Upper lobe of left lung (tissue), 6 donors: ENCODE measurements around the gene C1orf185. TPM values are rescaled to one million over a fixed set of nuclear protein-coding genes. Genes with fewer than 3 reads are reported as not detected.
"Not testable (repeated sequence)": the region's sequence is repeated elsewhere in the genome, so short reads cannot be mapped to it uniquely, and the experiment has no call there.

Experiments
- ATAC-seq, 2 donors: fragments of 200-7000 bp; cut with Tn5 transposase; one replicate each; pipeline ENCODE4 v1.9.1; 2022; ENCODE audit warnings: mild to moderate bottlenecking in 2 of 2, moderate library complexity in 2 of 2; ENCODE audit not compliant: low FRiP score in 2 of 2
- DNase-seq, 2 donors: peaks; one replicate each; pipeline ENCODE4 v3.0.0-alpha.2; 2019 to 2020
- H3K27ac ChIP-seq, 4 donors: fragments of 200-600 bp; sonication (generic); one replicate each; pipeline ENCODE4 v1.5.1; 2016 to 2019
- H3K27me3 ChIP-seq, 4 donors: fragments of 200-600 bp; sonication (generic); one replicate each; pipeline ENCODE4 v1.5.1; 2017 to 2019
- H3K36me3 ChIP-seq, 4 donors: fragments of 200-600 bp; sonication (generic); one replicate each; pipeline ENCODE4 v1.5.1; 2016 to 2019
- H3K4me1 ChIP-seq, 4 donors: fragments of 200-600 bp; sonication (generic); one replicate each; pipeline ENCODE4 v1.5.1; 2018 to 2019
- H3K4me3 ChIP-seq, 4 donors: fragments of 200-600 bp; sonication (generic); one replicate each; pipeline ENCODE4 v1.5.1; 2017 to 2019; ENCODE audit warnings: mild to moderate bottlenecking in 2 of 4, moderate library complexity in 1 of 4
- H3K9me3 ChIP-seq, 4 donors: fragments of 200-600 bp; sonication (generic); one replicate each; pipeline ENCODE4 v1.5.1; 2018 to 2019
- EP300 ChIP-seq, 4 donors: sonication (generic); formaldehyde crosslinking; IDR thresholded peaks; one replicate each; pipeline ENCODE4 v1.5.1; 2017; ENCODE audit warnings: antibody characterized with exemption in 4 of 4, control low read depth in 2 of 4
- POLR2A ChIP-seq, 4 donors: fragments of 450-650 bp; IDR thresholded peaks; one replicate each; pipeline ENCODE4 v1.5.1; 2016 to 2017; ENCODE audit warnings: antibody characterized with exemption in 4 of 4, mild to moderate bottlenecking in 2 of 4
- POLR2AphosphoS5 ChIP-seq, 2 donors: sonication (generic); formaldehyde crosslinking; IDR thresholded peaks; one replicate each; pipeline ENCODE4 v1.5.1; 2017; ENCODE audit warnings: antibody characterized with exemption in 2 of 2
- WGBS, 2 donors: methylation state at CpG; one replicate each; pipeline ENCODE4 v1.1.5; 2017 to 2018; 5-methylcytosine and 5-hydroxymethylcytosine counted together
- total RNA-seq, 6 donors: library from RNA; depleted of rRNA in 4 of 6; stranded (reverse); fragments of >200 nt in 4 of 6; gene quantifications; one replicate each; pipeline versions ENCODE4 v1.1.0 to v1.2.1, GENCODE V29; 2016 to 2021
- TF ChIP-seq, protein P1 (sequence below), 6 experiments: fragments of 450-650 bp in 4 of 6; fragments of 200-600 bp in 2 of 6; sonication (generic) in 2 of 6; IDR thresholded peaks; one replicate each; pipeline ENCODE4 v1.5.1; 2016 to 2019; ENCODE audit warnings: antibody characterized with exemption in 6 of 6
- donor health status: DM: no; HTN: no; CAD: no; lungs with moderate emphysema.
- donor health status: DM: no; HTN: yes; CAD: no; lungs with severe emphysema.

Gene C1orf185
- total RNA-seq, 6 donors from 2014 or later = not detected

- H3K27me3 ChIP-seq = no peaks in the 10 kb centered on the region
- no peaks in the 10 kb centered on the region for H3K4me1 ChIP-seq
- TF ChIP-seq POLR2A (IDR thresholded peaks at IDR 0.05) = no peak
- TF ChIP-seq, protein P1, sequence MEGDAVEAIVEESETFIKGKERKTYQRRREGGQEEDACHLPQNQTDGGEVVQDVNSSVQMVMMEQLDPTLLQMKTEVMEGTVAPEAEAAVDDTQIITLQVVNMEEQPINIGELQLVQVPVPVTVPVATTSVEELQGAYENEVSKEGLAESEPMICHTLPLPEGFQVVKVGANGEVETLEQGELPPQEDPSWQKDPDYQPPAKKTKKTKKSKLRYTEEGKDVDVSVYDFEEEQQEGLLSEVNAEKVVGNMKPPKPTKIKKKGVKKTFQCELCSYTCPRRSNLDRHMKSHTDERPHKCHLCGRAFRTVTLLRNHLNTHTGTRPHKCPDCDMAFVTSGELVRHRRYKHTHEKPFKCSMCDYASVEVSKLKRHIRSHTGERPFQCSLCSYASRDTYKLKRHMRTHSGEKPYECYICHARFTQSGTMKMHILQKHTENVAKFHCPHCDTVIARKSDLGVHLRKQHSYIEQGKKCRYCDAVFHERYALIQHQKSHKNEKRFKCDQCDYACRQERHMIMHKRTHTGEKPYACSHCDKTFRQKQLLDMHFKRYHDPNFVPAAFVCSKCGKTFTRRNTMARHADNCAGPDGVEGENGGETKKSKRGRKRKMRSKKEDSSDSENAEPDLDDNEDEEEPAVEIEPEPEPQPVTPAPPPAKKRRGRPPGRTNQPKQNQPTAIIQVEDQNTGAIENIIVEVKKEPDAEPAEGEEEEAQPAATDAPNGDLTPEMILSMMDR (IDR thresholded peaks at IDR 0.05) = no peak
- no peak for TF ChIP-seq POLR2AphosphoS5 (IDR thresholded peaks at IDR 0.05)
- TF ChIP-seq EP300 (IDR thresholded peaks at IDR 0.05) = no peak
- no peaks in the 10 kb centered on the region for H3K36me3 ChIP-seq
- ATAC-seq (no peak), DNase-seq (no peak)
- H3K4me3 ChIP-seq = no peak overlapping the region
- no peaks in the 10 kb centered on the region for H3K9me3 ChIP-seq
- WGBS, 2 donors = 70 to 86% methylated on average over 2 of the region's 2 CpGs
- no peak overlapping the region for H3K27ac ChIP-seq
Measured at GRCh38 chr1:51120629-51121028, 18.6 kb downstream of the C1orf185 start.

DNA sequence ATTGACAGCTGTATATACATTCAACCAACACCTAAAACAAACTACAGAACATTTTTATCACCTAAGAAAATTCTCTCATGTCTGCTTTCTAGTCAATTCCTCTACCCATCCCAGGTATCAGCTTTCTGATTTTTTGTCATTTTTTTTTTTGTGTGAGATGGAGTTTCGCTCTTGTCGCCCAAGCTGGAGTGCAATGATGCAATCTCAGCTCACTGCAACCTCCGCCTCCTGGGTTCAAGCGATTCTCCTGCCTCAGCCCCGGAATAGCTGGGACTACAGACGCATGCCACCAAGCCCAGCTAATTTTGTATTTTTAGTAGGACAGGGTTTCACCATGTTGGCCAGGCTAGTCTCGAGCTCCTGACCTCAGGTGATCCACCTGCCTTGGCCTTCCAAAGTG, 25.1 kb downstream of the C1orf185 start:
- H3K9me3 ChIP-seq, ATAC-seq, H3K27ac ChIP-seq, DNase-seq, H3K4me1 ChIP-seq, H3K36me3 ChIP-seq, H3K4me3 ChIP-seq, H3K27me3 ChIP-seq: not testable (repeated sequence)
- 84 to 89% methylated on average over 7 of the region's 7 CpGs for WGBS, 2 donors

- WGBS, 2 donors = 65 to 68% methylated on average over 3 of the region's 3 CpGs
- Histone ChIP-seq H3K27ac (no peak overlapping the region), H3K4me1 (no peaks in the 10 kb centered on the region), H3K4me3 (no peak overlapping the region), H3K9me3 (peaks cover 0 to 21% (median 17%) of the 10 kb centered on the region in 4 donors), H3K36me3 (no peaks in the 10 kb centered on the region), H3K27me3 (no peaks in the 10 kb centered on the region)
- ATAC-seq (no peak), DNase-seq (no peak)
- TF ChIP-seq, protein P1 (IDR thresholded peaks at IDR 0.05) = no peak
- TF ChIP-seq POLR2A (IDR thresholded peaks at IDR 0.05) (no peak), POLR2AphosphoS5 (IDR thresholded peaks at IDR 0.05) (no peak), EP300 (IDR thresholded peaks at IDR 0.05) (no peak)
Measured at GRCh38 chr1:51131185-51131584, 29.2 kb downstream of the C1orf185 start.

GRCh38 chr1:51133045-51133444, 31.0 kb downstream of the C1orf185 start:
- TF ChIP-seq POLR2AphosphoS5 (IDR thresholded peaks at IDR 0.05) (no peak), EP300 (IDR thresholded peaks at IDR 0.05) (no peak), POLR2A (IDR thresholded peaks at IDR 0.05) (no peak)
- TF ChIP-seq, protein P1 (IDR thresholded peaks at IDR 0.05) = no peak
- ATAC-seq (no peak), DNase-seq (no peak)
- H3K27ac ChIP-seq = no peak overlapping the region
- 82 to 94% methylated on average over 2 of the region's 2 CpGs for WGBS, 2 donors
- no peak overlapping the region for H3K4me3 ChIP-seq
- H3K36me3 ChIP-seq = no peaks in the 10 kb centered on the region
- no peaks in the 10 kb centered on the region for H3K4me1 ChIP-seq
- no peaks in the 10 kb centered on the region for H3K27me3 ChIP-seq
- H3K9me3 ChIP-seq = peaks cover 0 to 21% (median 17%) of the 10 kb centered on the region in 4 donors

DNA sequence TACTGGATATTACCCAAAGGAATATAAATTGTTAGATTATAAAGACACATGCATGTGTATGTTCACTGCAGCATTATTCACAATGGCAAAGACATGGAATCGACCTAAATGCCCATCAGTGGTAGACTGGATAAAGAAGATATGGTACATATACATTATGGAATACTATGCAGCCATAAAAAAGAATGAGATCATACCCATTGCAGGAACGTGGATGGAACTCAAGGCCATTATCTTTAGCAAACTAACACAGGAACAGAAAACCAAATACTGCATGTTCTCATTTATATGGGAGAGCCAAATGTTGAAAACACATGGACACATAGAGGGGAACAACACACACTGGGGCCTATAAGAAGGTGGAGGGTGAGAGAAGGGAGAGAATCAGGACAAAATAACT, 35.7 kb downstream of the C1orf185 start:
- not testable (repeated sequence) for DNase-seq, ATAC-seq, H3K27ac ChIP-seq, H3K4me1 ChIP-seq, H3K4me3 ChIP-seq, H3K27me3 ChIP-seq, H3K36me3 ChIP-seq
- H3K9me3 ChIP-seq = peaks cover 0 to 14% (median 13%) of the 10 kb centered on the region in 4 donors
- WGBS, 2 donors = 52 to 53% methylated on average over 2 of the region's 2 CpGs

DNA sequence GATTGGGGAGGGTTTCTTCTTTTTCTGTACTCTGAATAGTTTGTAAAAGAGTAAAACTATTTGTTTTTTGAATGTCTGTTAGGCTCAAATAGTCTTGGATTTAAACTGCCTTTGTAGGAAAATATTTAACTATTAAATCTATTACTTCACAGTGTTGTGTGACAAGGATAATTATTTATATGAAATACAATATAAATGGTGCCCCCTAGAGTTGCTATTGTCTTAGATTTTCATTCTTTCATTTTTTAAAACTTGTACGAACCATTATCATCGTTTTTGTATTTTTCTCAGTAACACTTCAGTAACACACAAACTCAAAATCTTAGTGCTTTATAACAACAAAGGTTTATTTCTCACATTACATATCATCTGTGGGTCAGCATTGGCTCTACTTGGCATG, 37.4 kb downstream of the C1orf185 start:
- WGBS, 2 donors = 52 to 55% methylated on average over 2 of the region's 2 CpGs
- H3K27me3 ChIP-seq = no peaks in the 10 kb centered on the region
- H3K4me3 ChIP-seq = no peak overlapping the region
- no peaks in the 10 kb centered on the region for H3K36me3 ChIP-seq
- H3K9me3 ChIP-seq = no peaks in the 10 kb centered on the region
- DNase-seq (no peak), ATAC-seq (no peak)
- no peaks in the 10 kb centered on the region for H3K4me1 ChIP-seq
- TF ChIP-seq POLR2AphosphoS5 (IDR thresholded peaks at IDR 0.05) = no peak
- TF ChIP-seq, protein P1 (IDR thresholded peaks at IDR 0.05) = no peak
- TF ChIP-seq EP300 (IDR thresholded peaks at IDR 0.05) = no peak
- TF ChIP-seq POLR2A (IDR thresholded peaks at IDR 0.05) = no peak
- H3K27ac ChIP-seq = no peak overlapping the region
